Activated naive CD4-positive, alpha-beta T cell treated with anti-CD3 and anti-CD28 coated beads for 36 hours (primary cell): ENCODE data around the gene LUC7L3. TPM values are rescaled to one million over a fixed set of nuclear protein-coding genes. Genes with fewer than 3 reads are reported as not detected.
"Not testable (repeated sequence)": the region's sequence is repeated elsewhere in the genome, so short reads cannot be mapped to it uniquely, and the experiment has no call there.

ENCODE experiments used
- CTCF ChIA-PET: fragments of 350-600 bp; sonication (Branson Sonifier 250); formaldehyde crosslinking; loops from one replicate; lab custom pipeline; 2021; ENCODE audit warnings: antibody characterized with exemption; lab: Charles Lee
- DNase-seq: peaks from one replicate; pipeline ENCODE4 v3.0.0-alpha.2; 2020
- H3K27ac Mint-ChIP-seq: one replicate; pipeline ENCODE4 v1.8.0; 2021; ENCODE audit warnings: mild to moderate bottlenecking, mixed read lengths
- H3K27me3 Mint-ChIP-seq: one replicate; pipeline ENCODE4 v1.8.0; 2021; ENCODE audit warnings: low read depth, mixed read lengths
- H3K36me3 Mint-ChIP-seq: one replicate; pipeline ENCODE4 v1.8.0; 2021; ENCODE audit warnings: low read depth, mixed read lengths
- H3K4me1 Mint-ChIP-seq: one replicate; pipeline ENCODE4 v1.8.0; 2021; ENCODE audit warnings: low read depth, mixed read lengths
- H3K4me3 Mint-ChIP-seq: one replicate; pipeline ENCODE4 v1.8.0; 2021; ENCODE audit warnings: mild to moderate bottlenecking, moderate library complexity, mixed read lengths
- H3K9me3 Mint-ChIP-seq: one replicate; pipeline ENCODE4 v1.8.0; 2021; ENCODE audit warnings: mixed read lengths
- intact Hi-C: fragments of 100-400 bp; cut with micrococcal nuclease; formaldehyde crosslinking; loops from one replicate; pipeline ENCODE4 v1.15.1; 2023
- microRNA-seq: library from miRNA; unstranded; fragments of <30 nt; microRNA quantifications from one replicate; pipeline ENCODE4 v1.2.0, GENCODE V29; 2022; ENCODE audit warnings: borderline microRNAs expressed, borderline replicate concordance
- total RNA-seq, 2 experiments: library from RNA; stranded (reverse); gene quantifications; one replicate each; pipeline ENCODE4 v1.2.3, GENCODE V29; 2021

Gene LUC7L3
- total RNA-seq, 2 experiments from 2014 or later = 120 to 136 TPM

DNA sequence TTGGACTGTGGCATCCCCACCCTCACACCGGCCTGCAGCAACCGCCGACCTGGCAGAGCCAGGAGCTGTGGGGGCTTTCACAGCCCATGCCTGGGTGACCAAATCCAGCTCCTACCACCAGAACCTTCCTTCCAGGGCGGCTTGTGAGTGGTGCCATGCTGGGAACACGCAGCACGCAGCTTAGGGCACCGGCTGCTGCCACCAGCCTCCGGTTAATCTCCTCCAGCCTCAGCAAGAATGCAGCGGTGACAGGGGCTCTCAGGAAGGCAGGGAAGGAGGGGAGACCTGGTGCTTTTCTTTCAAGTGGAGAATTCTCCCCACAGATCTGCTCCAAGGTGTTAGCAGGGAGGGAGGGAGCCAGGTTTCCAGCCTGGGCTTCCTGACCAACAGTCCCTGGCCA, 80.2 kb downstream of the LUC7L3 start:
- Mint-ChIP-seq H3K27me3 (no peaks in the 10 kb centered on the region), H3K36me3 (no peaks in the 10 kb centered on the region), H3K9me3 (no peaks in the 10 kb centered on the region), H3K27ac (no peak overlapping the region), H3K4me3 (no peak overlapping the region), H3K4me1 (no peaks in the 10 kb centered on the region)
- CTCF ChIA-PET = interaction anchor here (0.7 to 2.6 kb wide), 3 partner anchors 13 to 18 kb away, joined by 3 to 16 read pairs (median 4); no protein-coding TSS in a partner anchor
- intact Hi-C loops = no loop called here
- DNase-seq = no peak

DNA sequence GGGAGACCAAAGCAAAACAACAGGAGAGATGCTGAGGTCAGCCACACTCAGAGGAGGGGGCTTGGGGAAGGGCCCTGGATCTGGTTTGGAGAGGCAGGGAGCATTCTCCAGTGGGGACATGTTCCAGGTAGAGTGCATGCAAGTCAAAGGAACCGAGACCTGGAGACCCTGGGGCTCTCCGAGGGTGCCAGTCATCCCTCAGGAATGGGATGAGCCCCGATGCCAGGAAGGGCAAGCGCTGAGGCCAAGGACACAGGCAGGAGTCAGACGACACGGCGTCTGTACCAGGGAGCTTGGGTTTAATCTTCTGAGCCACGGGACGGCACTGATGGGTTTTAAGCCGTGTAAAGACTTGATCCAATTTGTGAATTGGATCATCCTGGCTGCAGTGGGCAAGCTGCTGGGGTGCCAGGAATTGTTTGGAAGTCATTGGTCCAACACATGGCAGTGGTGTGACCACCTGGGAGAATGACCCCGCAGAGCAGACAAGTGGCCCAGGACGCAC, 80.8 kb downstream of the LUC7L3 start:
- no peak for DNase-seq
- H3K9me3 Mint-ChIP-seq = no peaks in the 10 kb centered on the region
- CTCF ChIA-PET = interaction anchor here (2.6 kb wide), 1 partner anchor 17 kb away, joined by 16 read pairs; no protein-coding TSS in a partner anchor
- H3K4me1 Mint-ChIP-seq = no peaks in the 10 kb centered on the region
- no peaks in the 10 kb centered on the region for H3K27me3 Mint-ChIP-seq
- no peak overlapping the region for H3K27ac Mint-ChIP-seq
- intact Hi-C loops = no loop called here
- no peaks in the 10 kb centered on the region for H3K36me3 Mint-ChIP-seq
- H3K4me3 Mint-ChIP-seq = no peak overlapping the region

DNA sequence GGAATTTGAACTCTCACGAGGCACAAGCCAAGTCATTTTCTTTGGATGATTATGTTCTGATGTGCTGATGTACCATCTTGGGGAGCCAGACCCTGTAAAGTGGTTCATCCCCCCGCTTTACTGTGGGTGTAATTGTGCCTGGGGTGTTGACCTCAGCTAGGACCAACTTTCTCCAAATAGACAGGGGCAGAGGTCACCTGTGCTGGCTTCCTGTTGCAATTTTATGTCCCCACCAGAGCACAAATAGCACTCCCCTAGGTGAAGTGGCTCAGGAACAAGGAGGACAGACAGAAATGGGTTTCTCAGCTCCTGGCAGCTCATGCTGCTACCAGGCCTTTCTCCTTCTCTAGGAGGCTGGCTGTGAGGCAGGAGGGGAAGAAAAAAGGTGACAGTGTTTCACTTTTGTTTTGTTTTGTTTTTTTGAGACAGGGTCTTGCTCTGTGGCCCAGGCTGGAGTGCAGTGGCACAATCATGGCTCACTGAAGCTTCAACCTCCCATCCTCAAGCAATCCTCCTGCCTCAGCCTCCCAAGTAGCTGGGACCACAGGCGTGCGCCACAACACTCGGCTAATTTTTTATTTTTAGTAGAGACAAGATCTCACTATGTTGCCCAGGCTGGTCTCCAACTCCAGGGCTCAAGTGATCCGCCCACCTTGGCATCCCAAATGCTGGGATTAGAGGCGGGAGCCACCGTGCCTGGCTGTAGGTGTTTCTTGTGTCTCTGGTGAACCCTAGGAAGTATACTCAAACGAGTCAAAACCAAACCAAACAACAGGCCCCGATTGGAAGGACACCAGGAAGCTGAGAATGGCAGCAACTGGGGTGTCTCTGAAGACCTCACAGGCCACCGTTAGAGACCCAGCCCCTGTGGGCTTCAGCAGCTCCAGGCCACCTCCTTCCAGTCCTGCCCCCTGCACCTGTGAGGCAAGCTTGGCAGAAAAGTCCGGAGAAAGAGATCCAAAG, 83.5 kb downstream of the LUC7L3 start:
- Mint-ChIP-seq H3K27ac (no peak overlapping the region), H3K4me1 (no peaks in the 10 kb centered on the region), H3K36me3 (no peaks in the 10 kb centered on the region), H3K9me3 (no peaks in the 10 kb centered on the region), H3K4me3 (no peak overlapping the region), H3K27me3 (no peaks in the 10 kb centered on the region)
- CTCF ChIA-PET = interaction anchor here (1.3 to 3.4 kb wide), 2 partner anchors 19 to 46 kb away, joined by 3 to 24 read pairs; no protein-coding TSS in a partner anchor
- no peak for DNase-seq
- intact Hi-C loops = no loop called here

DNA sequence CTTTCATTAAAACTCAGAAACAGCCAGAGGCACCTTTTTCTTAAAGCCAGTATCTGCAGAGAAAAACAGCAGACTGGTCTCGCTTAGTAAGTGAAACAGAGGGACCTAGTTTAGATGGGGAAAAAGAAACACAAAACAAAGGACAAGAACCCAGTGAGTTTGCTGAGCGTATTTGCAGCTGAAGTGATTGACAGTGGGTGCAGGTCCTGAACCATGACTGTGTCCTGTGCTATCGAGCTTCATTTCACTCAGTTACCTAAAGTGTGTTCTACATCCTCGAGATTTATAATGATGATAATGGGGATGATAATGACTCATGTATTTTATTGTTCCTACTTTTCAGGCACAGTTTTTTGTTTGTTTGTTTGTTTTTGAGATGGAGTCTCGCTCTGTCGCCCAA, 84.3 kb downstream of the LUC7L3 start:
- H3K4me3 Mint-ChIP-seq = no peak overlapping the region
- DNase-seq = no peak
- no peak overlapping the region for H3K27ac Mint-ChIP-seq
- H3K9me3 Mint-ChIP-seq = no peaks in the 10 kb centered on the region
- H3K4me1 Mint-ChIP-seq = no peaks in the 10 kb centered on the region
- no peaks in the 10 kb centered on the region for H3K27me3 Mint-ChIP-seq
- intact Hi-C loops = no loop called here
- CTCF ChIA-PET = interaction anchor here (1.3 to 3.4 kb wide), 2 partner anchors 20 to 45 kb away, joined by 3 to 24 read pairs; no protein-coding TSS in a partner anchor
- H3K36me3 Mint-ChIP-seq = no peaks in the 10 kb centered on the region

DNA sequence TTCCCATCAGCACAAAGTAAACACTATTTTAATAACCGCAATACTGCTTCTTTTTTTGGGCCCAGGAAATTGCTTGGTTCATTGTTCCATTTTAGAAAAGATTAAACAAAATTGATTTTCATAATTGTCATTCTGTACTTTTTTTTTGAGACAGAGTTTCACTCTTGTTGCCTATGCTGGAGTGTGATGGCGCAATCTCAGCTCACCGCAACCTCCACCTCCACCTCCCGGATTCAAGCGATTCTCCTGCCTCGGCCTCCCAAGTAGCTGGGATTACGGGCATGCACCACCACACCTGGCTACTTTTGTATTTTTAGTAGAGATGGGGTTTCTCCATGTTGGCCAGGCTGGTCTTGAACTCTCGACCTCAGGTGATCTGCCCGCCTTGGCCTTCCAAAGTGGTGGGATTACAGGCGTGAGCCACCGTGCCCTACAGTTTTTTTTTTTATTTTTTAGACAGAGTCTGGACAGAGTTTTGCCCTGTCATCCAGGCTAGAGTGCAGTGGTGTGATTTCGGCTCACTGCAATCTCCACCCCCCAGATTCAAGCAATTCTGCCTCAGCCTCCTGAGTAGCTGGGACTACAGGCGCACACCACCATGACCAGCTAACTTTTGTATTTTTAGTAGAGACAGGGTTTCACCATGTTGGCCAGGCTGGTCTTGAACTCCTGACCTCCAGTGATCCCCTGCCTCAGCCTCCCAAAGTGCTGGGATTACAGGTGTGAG, 85.5 kb downstream of the LUC7L3 start:
- DNase-seq = not testable (repeated sequence)

DNA sequence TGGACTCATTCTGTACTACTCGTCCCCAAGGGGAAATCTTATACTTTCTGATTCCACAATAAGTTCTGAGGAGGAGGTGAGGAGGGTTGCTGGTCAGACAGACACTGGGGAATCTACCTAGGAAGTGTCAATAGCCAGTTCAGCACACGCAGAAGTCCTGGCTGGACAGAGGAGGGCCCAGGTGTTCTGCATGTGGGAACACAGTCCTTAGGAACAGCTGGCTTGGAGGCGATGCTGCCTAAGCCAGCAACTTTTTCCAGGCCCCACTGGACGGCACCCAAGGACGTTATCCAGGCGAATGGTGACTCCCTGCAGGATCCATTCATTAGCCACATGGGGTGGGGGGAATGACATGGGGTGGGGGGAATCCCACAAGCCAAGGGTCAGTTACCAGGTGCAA, 86.1 kb downstream of the LUC7L3 start:
- DNase-seq = no peak
- CTCF ChIA-PET = interaction anchor here (2.2 kb wide), 1 partner anchor 11 kb away, joined by 8 read pairs; no protein-coding TSS in a partner anchor

More for the DNA sequence above, 85.5 kb downstream of the LUC7L3 start:
- intact Hi-C loops, H3K9me3 Mint-ChIP-seq, H3K4me1 Mint-ChIP-seq, H3K27me3 Mint-ChIP-seq, H3K36me3 Mint-ChIP-seq, H3K4me3 Mint-ChIP-seq, H3K27ac Mint-ChIP-seq: not testable (repeated sequence)
- CTCF ChIA-PET = interaction anchor here (2.2 kb wide), 1 partner anchor 12 kb away, joined by 8 read pairs; no protein-coding TSS in a partner anchor

More for the DNA sequence above, 86.1 kb downstream of the LUC7L3 start:
- no peak overlapping the region for H3K27ac Mint-ChIP-seq
- no peaks in the 10 kb centered on the region for H3K27me3 Mint-ChIP-seq
- no peaks in the 10 kb centered on the region for H3K9me3 Mint-ChIP-seq
- no peak overlapping the region for H3K4me3 Mint-ChIP-seq
- intact Hi-C loops = no loop called here
- H3K36me3 Mint-ChIP-seq = no peaks in the 10 kb centered on the region
- H3K4me1 Mint-ChIP-seq = no peaks in the 10 kb centered on the region

Small RNAs within 50 kb of the gene (microRNA-seq; reads per million reads assigned to microRNA genes)
- not detected for gene MIR8059

Other genes starting within 250 kb of the LUC7L3 start
- gene RSAD1, start 240.7 kb upstream of the LUC7L3 start, total RNA-seq = 10 to 100 TPM; 39.2 to 40.4 TPM
- 1 to 10 TPM; 5.5 to 5.8 TPM for gene MYCBPAP, start 211.2 kb upstream of the LUC7L3 start, total RNA-seq
- gene EPN3, start 186.9 kb upstream of the LUC7L3 start, total RNA-seq = not detected
- gene SPATA20, start 172.4 kb upstream of the LUC7L3 start, total RNA-seq = 10 to 100 TPM; 15.8 to 16.1 TPM
- under 1 TPM; 0.22 to 0.24 TPM for gene CACNA1G, start 158.9 kb upstream of the LUC7L3 start, total RNA-seq
- not detected for gene ABCC3, start 84.7 kb upstream of the LUC7L3 start, total RNA-seq
- gene ANKRD40, start 11.7 kb upstream of the LUC7L3 start, total RNA-seq = 10 to 100 TPM; 25.7 to 26.5 TPM
- not detected for gene ANKRD40CL, start 47.9 kb downstream of the LUC7L3 start, total RNA-seq
- not detected for gene WFIKKN2, start 116.0 kb downstream of the LUC7L3 start, total RNA-seq
- 10 to 100 TPM; 40.7 to 44.7 TPM for gene TOB1, start 146.8 kb downstream of the LUC7L3 start, total RNA-seq